ENCODE measurements around the gene FAM3D.

Gene FAM3D

DNA sequence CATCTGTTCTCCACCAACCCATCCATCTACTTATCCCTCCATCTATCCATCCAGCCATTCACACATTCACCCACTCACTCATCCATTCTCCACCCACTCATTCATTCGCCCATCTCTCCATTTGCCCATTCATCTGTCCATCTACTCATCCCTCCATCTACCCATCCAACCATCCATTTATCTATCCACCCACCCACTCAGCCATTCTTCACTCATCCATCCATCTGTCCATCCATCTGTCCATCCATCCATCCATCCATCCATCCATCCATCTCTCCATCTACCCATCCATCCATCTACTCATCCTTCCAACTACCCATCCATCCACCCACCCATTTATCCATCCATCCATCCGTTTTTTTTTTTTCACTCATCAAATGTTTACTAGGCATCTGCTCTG lies 13.9 kb downstream of the FAM3D start:
- DNase-seq: no peak

DNA sequence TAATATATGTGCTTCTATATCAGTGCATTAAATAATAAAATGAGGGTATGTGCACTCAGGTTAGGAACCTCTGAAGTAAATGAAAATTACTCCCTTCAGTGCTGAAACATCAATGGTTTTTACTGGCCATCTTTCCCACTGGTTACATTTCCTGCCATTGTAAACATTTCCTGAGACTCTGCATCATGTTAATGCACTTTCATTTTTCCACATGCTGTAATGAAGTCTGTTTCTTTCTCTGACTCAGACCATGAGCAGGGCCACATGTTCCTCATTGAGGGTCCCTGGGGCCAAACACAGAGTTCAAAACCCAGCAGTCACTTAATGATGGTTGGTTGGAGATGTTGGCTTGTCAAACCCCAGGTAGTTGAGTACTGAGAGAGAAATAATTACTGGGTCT lies 15.3 kb downstream of the FAM3D start:
- no peak for DNase-seq

DNA sequence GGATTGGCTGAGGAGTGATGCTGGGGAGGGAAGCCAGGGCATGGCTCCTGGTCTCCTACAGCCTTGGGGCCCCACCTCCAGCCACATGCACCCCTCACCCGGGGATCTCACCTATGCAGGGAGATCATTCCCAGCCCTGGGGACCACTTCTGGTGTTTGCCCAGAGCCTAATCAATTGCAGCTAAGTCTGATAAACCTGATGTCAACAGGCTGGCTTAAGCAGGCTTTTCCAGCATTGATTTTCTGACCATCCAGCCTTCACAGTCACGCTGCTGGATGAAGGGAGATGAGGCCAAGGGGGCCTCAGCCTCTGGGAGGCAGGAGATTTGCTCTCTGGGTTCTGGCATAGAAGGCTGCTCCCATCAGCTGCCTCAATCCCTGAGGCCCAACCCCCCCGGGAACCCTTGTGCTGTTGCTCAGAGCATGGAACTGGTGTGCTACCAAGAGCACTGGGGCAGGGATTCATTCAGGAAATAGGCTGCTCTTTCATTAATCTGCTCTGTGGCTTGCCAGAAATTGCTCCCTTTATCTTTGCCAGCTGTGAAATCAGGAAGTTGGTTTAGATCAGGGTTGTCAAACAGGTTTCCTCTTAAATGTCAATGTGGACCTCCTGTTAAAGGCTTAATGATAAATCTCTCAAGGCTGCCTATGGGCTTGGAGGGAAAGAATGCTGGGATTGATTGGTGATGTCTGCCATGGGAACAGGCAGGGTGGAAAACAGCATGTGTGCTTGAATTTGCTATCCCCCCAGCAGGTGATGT lies 19.0 kb downstream of the FAM3D start:
- no peak for DNase-seq

DNA sequence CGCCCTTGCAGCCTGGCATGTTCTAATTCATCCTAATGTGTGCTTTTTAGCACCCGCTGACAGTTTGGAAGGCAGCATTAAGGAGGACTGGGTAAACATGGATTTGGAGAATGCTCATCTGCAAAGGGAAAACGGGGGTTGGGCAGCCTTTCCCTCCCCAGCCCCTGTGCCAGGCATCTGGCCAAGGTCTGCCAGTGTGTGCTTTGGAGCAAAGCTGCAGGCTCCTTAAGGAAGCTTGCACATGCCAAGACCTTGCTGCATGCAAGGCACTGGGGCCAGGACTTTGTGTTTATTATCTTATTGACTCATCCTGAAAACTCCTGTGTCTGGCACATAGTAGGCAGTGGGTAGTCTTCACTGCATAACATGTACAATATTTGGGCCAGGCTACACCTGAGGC lies 20.1 kb downstream of the FAM3D start:
- no peak for DNase-seq

DNA sequence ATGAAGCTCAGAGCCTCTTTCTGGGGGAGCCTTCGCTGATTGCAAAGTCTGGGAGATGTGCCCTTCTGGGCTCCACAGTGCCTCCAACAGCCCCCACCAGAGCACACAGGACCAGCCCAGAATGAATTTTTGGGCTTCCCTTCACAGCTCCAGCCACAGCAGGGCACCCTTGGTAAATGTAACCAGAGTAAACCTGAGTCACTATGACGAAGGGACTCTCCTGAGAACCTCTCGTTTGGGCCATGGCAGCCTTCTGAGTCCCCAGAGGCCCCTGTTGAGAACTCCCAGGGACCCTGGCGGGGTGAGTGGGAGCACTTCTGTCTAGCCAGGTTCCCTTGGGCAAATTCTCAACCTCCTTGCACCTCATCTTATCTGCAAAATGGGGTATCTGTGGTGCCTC lies 20.8 kb downstream of the FAM3D start:
- DNase-seq: no peak

DNA sequence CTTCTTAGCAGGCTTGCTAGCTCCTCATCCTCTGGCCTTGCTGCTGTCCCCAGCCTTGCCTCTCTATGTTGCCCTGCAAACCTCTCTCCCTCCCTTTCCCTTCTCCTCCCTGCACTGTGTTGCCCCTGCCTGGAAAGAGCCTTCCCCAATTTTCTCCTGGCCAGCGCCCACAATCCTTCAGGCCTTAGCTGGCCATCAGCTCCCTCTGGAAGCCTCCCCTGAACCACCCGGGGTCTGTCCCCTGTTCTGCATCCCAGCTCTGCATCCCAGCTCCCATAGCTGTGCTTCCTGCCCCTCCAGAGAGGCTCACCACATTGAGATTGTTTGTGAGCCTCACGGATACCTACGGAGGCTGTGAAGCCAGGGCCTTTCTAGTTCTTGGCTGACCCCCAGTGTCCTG lies 23.7 kb downstream of the FAM3D start:
- no peak for DNase-seq

DNA sequence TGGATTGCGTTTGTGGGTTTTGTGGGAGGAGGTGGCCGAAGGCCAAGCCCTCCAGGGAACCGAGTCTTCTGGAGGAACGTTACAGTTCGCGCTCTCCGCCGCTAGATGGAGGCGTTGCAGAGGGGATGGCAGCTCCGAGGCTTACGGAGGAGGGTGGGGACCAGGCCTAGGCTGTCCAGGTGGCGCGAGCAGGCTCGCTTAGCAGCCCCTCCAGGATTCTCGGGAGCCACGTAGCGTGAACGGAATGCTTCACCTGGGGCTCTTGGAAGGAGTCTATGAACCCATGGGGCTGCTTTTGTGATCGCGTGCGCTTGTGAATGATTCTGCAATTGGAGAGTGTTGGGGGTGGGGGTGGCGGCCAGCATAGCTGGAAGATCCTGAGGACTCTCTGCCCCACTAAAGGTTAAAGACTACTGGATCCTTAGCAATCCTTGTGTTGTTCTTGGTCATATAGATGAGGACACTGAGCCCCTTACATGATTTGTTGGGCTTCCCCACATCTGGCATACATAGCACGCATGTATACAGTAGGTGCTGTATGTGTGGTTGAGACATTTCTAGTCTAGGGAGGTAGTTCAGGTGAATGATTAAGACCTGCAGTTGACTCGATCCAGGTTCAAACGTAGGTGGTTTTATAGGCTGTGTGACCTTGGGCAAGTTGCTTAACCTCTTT lies 25.7 kb downstream of the FAM3D start:
- peak; percentile 79 for DNase-seq

DNA sequence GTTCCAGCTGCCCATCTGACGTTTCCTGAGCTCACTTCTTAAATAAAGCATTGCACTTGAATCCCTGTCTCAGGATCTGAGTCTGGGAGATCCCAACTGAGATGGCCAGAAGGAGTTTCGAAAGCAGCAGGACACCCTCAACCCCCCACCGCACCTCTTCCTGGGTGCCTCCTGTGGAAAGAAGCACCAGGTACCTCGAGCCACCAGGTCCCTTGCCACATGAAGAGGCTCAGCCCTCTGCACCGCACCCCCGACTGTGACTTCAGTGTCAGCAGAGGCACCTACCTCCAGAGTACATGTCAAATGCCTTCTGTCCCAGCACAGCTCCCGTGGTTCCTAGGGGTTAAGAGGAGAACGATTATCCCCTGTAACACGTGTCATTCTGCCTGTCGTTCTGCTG lies 26.7 kb downstream of the FAM3D start:
- DNase-seq: no peak

DNA sequence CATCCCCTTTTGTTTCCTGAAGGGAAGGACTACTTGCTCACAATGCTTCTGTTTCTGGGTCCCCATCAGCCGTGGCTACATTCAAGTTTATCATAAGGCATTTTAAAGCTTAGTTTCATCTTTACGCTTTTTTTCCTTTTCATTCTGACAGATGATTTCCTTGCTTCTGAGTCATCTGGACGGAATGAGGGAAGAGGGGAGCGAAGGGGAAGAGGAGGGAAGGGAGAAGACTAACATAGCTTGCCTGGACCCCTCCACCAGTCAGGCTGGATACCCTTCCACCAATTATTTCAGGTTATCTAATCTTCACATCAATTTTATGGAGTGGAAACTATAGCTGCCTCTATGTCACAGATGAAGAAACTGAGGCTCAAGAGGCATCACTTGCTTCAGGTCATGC lies 27.6 kb downstream of the FAM3D start:
- no peak for DNase-seq

DNA sequence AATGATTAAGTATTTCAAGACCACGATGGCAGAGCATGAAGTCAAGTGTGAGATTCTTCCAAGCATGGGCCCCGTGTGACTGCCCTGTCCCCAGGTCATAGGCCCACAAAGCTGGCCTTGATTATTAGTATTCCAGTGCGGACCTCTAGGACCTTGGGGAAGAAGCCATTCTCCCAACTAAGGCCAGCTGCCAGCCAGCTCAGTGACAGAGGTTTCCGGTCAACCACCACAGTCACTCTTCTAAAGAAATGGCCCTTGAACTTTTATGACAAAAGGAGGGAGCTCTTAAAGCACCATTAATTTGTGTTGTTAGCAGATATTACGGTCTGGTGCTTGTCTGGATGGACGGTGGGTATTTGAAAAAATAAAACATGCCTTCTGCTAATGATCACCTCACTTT lies 28.0 kb downstream of the FAM3D start:
- no peak for DNase-seq

DNA sequence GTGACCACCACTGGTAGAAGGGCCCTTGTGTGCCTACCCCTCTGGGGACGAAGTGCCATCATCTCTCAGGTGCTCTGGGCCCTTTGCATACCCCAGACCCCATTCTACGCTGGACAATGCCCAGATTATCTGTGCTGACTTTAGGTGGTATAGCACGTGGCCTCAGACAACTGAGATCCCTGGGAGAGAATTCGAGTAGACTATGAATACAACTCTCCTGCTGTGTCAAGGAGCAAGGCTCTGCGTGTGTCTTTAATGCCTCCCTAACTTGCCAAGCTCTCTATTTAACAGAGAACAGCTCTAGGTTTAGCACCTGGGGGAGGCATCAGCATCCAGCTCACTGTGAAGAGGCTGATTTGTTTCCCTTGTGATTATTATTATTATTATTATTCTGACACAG lies 29.1 kb downstream of the FAM3D start:
- DNase-seq: no peak

DNA sequence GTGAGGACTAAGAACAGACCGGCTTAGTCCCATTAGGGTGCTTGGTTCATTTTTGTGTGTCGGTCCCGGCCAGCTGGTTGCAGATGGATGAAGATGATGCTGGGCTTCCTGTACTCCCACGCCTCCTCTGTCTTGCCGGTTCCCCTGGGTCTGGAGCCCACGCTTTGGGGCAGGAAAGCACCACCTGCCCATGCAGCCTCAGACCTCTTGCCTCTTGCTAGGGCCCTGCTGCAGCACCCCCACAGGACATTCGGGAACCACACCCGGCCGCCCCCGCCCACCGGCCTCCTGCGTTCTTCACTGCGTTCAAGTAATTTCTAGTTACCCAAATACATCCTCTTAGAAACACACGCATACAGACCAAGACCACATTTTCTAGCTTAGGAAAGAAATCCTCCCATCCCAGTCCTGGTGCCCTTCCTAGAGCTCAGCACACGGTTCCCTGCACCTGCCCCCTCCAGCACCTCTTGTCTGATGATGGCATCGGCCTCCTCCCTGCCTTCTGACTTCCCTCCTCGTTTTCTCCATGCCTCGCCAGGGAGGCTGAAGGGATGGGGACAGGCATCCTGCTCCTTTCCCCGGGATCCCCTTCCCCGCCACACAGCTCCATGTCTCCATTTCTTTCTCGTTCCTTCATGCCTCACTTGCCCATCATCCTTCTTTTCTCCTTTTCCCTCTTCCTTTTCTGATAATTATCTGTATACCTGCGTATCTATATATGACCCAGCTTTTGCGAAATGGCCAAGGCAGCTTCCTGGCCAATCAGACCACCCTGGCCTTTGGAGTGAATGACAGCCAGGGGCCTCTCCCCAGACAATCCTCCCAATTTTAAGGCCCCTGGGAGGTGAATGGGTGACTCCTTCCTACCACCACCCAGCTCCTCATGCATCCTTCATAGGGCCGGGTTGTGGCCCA lies 30.9 kb downstream of the FAM3D start:
- no peak for DNase-seq

DNA sequence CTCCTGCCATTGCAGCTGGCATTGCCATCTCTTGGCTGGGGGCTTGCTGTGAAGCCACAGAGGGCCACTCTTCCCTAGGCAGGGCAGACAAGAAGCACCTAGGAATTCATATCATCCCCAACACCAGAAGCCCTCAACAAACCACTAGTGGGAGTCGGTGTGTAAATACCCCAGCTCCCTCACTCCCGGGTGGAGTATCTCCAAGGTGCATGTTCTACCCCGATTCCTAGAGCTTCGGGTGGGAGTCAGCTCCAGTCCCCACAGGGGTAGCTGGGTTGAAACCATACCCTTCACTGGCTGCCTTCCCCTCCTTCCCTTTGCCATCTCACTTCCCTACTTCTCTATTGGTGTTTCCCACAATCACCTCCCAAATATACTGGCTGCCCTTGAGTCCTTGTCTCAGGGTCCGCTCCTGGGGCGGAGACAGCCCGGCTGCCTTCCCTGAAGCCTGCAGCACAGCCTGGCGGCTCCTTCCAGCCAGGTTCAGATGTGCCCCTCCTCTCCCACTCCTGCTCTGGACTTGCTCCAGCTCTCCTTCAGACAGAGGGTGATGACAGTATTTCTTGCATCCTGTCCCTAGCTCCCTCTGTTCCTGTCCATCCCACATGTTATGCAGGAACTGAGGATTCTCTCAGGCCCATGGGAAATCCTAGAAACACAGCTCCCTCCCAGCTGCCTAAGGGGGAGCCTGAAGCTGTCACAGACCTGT lies 33.3 kb downstream of the FAM3D start:
- DNase-seq: no peak

DNA sequence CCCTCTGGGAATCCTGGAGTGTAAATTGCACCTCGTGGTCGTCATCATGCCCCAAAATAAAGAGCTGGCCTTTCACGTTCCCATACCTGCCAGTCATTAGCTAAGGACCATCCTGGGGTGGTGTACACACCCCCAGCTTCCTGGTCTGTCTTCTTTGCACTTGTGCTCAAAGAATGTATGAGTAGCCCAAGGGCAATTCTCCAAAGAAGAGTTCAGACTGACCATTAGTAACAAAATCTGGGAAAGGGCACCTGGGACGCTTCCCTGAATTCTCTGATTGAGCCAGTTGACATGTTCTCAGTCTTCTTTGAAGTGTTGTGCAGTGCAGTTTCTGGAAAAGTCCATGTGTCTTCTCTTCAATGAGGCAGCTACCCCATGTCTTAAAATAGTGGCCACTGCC lies 34.8 kb downstream of the FAM3D start:
- no peak for DNase-seq

DNA sequence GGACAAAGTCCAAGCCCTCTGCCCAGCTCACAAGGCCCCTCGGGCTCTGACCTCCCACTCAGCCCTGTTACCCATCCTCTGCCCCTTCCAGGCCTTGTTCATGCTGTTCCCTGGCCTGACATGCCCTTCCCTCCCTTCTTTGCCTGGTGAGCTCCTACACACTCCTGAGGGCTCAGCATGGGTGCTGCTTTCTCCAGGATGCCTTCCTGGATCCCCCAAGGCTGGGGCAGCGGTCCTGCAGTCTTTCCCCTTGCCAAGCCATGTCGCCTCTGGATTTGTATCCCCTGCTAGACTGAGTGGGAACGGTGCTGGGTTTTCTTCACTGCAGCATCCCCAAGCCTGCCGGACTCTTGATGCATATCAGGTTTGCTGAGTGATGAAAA lies 35.9 kb downstream of the FAM3D start:
- no peak for DNase-seq

DNA sequence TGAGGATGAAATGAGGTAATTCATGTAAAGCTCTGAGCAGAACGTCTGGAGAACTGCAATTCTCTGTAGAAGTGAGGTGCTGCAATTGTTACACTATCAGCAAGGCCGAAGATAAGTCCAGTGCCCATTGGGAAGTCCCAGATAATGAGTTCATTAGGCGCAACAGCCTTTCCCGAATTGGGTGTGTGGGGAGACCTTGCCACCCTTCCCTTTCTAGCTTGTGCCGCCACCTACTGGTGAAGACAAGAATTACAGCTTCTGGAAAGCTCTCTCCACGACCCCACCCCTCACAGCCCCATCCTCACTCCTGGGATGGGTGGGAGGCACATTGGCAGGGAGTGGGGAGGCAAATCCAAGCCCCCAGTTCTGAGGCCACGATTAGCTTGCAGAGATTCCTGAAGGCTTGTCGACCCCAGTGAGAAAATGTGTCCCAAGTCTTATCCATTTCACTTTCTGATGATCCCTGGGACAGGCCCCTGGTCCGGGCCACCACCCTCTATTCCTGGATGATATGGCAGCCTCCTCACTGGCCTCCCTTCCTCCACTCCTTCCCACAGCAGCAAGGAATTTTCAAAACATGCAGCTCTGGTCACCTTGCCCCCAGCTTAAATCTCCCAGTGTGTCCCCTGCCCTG lies 36.4 kb downstream of the FAM3D start:
- no peak for DNase-seq

DNA sequence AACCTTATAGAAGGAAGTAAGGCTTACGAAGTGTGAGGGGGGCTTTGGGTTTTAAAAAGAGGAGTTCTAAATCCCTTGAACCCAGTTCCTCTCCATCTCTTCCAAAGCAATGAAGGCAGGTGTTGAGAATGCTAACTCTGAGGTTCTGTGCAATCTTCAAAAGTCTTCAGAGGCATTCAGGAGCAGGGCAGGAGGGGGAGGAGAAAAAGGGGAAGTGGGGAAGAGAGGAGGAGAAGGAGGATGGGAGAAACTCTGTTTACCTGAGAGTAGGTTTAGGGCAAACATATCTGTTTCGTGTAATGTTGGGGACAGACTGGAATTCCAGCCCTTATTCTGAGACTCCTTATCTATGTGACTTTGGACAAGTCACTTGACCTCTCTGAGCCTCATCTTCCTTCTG lies 36.9 kb downstream of the FAM3D start:
- DNase-seq: no peak

DNA sequence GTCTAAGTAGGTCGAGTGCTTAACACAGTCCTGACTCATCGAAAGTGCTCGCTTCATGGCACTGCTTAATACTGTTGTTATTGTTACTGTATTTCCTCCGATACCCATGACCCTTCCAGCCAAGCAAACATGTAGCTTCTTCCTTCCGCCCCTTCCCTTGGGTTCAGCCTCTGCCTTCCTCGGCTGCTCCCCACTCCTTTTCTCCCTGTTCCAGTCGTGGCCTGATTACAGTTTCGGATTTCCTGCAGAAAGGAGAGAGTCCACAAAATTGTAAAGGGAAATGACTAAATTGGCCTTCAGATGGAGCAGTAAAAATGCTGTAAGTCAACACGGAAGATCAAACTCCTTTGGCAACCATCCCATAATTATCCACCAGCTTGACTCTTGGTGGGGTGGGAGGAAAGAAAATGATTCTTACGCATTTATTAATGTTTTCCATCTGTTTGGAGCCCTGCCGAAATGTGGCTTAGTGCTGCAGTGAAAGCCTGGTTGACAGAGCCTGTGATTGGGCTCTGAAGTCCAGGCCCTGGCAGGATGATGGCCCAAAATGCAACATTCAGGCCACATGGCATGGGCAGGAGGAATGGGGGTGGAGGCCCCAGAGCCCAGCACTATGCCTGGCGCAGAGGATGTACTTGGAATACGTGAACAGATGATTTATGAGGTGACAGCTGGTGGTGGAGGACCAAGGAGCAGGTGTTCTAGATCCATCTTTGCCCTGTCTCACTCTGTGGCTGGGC lies 37.6 kb downstream of the FAM3D start:
- no peak for DNase-seq

DNA sequence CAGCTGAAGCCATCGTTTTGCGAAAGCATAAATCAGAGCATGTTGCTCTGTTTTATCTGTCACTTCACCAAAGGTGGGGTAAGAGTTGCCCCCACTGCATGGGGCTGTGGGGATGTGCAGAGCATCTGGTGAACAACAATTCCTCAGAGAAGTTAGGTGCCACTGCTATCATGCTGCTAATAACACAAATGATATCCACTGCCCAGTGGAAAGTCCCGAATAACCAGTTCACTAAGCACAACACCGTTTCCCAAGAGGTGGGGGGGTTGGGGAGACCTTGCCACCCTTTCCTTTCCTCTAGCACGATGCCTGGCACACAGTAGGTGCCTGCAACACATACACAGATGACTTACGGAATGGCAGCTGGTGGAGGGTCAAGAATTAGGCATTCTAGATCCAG lies 38.6 kb downstream of the FAM3D start:
- DNase-seq: no peak

DNA sequence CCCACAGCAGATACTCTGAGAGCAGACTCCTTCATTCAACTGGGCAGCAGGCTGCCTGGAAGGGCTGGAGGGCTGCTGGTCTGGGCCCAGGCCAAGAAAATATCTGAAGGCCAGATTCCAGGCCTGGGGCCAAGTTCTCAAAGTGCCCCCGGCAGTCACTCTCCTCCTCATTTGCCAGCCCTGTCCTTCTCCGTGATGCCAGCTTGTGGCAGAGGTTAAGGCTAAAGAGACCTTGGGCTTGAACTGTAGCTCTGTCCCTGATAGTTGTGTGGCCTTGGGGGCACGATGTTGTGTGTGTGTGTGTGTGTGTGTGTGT lies 39.0 kb downstream of the FAM3D start:
- no peak for DNase-seq

DNA sequence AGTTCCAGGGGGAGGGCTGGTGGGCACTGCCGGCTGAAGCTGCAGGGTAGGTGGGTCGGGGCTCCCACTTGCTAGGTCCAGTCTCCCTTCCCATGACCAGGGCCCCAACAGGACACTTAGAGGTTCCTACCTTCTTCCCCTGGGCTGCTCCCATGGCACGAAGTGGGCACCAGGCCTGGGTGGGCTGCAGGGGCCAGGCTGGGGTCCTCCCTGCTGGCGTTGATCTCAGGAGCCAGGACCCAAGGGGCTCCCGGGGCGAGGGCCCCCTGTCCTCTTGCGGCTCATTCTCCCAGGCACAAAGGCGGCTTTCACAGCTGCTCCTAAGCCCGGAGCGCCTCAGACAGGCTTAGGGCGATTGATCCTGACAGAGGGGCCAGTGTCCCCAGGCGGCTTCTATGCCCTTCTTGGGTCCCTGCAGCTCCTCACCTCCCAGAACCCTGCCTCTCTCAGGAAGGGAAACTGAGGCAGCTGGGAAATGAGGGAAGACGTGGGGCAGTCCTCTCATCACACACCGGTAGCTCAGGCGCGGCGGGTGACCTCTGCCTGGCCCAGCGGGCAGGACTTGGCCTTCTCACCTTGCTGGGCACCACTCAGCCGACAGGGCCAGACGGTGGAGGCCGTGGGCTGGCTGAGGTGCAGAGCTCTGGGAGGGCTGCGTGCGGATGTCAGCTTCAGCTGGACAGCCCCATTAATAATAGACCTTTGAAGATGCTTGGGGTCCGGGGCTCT lies 39.6 kb downstream of the FAM3D start:
- DNase-seq: no peak
